Ovary (tissue), 9 donors: ENCODE data around the gene ZNF814. TPM values are rescaled to one million over a fixed set of nuclear protein-coding genes. Genes with fewer than 3 reads are reported as not detected.
"Not testable (repeated sequence)": the region's sequence is repeated elsewhere in the genome, so short reads cannot be mapped to it uniquely, and the experiment has no call there.

Experiments used
- DNase-seq, 5 donors: peaks; one replicate each; pipeline ENCODE4 v3.0.0-alpha.2; 2019 to 2020
- H3K27ac ChIP-seq, 2 donors: fragments of 200-600 bp; one replicate each; pipeline versions ENCODE4 v1.5.1 to v1.8.0; 2019 to 2022
- H3K27me3 ChIP-seq: fragments of 200-600 bp; one replicate; pipeline ENCODE4 v1.8.0; 2022
- H3K36me3 ChIP-seq: fragments of 200-600 bp; sonication (generic); one replicate; pipeline ENCODE4 v1.5.1; 2019
- H3K4me1 ChIP-seq: one replicate; pipeline ENCODE4 v1.8.1; 2013; ENCODE audit warnings: mild to moderate bottlenecking, moderate library complexity; ENCODE audit not compliant: insufficient read depth
- H3K4me3 ChIP-seq: fragments of 200-600 bp; sonication (generic); one replicate; pipeline ENCODE4 v1.5.1; 2017
- H3K9me3 ChIP-seq, 2 donors: fragments of 200-600 bp in 1 of 2; sonication (generic) in 1 of 2; one replicate each; pipeline versions ENCODE4 v1.5.1 to v1.8.1; 2013 to 2019; ENCODE audit warnings: mild to moderate bottlenecking in 1 of 2, moderate library complexity in 1 of 2
- EP300 ChIP-seq: sonication (generic); formaldehyde crosslinking; IDR thresholded peaks from one replicate; pipeline ENCODE4 v1.6.1; 2017; ENCODE audit warnings: antibody characterized with exemption
- POLR2A ChIP-seq: fragments of 450-650 bp; IDR thresholded peaks from one replicate; pipeline ENCODE4 v1.6.1; 2017; ENCODE audit warnings: antibody characterized with exemption, mild to moderate bottlenecking, moderate library complexity
- WGBS, 3 donors: extraction: QIAGEN DNeasy Blood & Tissue Kit in 1 of 3; methylation state at CpG; one replicate each; pipeline versions ENCODE4 v1.1.5 to v1.1.7; 2013 to 2017; 5-methylcytosine and 5-hydroxymethylcytosine counted together
- intact Hi-C, 4 donors: fragments of 100-400 bp; cut with DNase I; formaldehyde crosslinking; loops; one replicate each; pipeline versions ENCODE4 v1.11.0 to v1.15.1; 2022 to 2023
- polyA plus RNA-seq, 2 donors: library from polyadenylated mRNA; stranded (reverse); fragments of 200-250 nt in 1 of 2; fragments of 350-450 nt in 1 of 2; fragmentation: Illumina TruSeq in 1 of 2; extraction: RNeasy Lipid Tissue Mini Kit (QIAGEN cat#74804) in 1 of 2; gene quantifications; one replicate each; pipeline ENCODE4 v1.2.3, GENCODE V29; 2013 to 2014
- total RNA-seq, 7 donors: library from RNA; depleted of rRNA in 2 of 7; stranded (reverse); fragments of >200 nt in 2 of 7; fragmentation: NEBNext Ultra II Directional in 3 of 7; extraction: Animal tissue kit (Norgen Biotek cat#: 25700) in 3 of 7; gene quantifications; one replicate each; pipeline versions ENCODE4 v1.1.0 to v1.2.4, GENCODE V29; 2016 to 2023
- TF ChIP-seq, protein P1 (sequence below), 3 donors: fragments of 450-650 bp in 2 of 3; fragments of 200-600 bp in 1 of 3; IDR thresholded peaks; one replicate each; pipeline versions ENCODE4 v1.5.1 to v1.8.0; 2016 to 2022; ENCODE audit warnings: antibody characterized with exemption in 3 of 3, mild to moderate bottlenecking in 1 of 3
- donor health status: DM: no; HTN: no; CAD: no; lungs with moderate emphysema.
- donor health status: DM: no; HTN: no; CAD: no.
- donor health status: Bipolar disorder and iron deficiency.
- donor health status: DM: yes; HTN: yes; CAD: no.
- donor health status: DM: no; HTN: no; CAD: no.
- donor health status: DM: yes; HTN: yes; CAD: no.

The ZNF814 gene
- total and polyA plus RNA-seq, 9 donors = 4.6 to 31.6 (median 12.3) TPM

DNA sequence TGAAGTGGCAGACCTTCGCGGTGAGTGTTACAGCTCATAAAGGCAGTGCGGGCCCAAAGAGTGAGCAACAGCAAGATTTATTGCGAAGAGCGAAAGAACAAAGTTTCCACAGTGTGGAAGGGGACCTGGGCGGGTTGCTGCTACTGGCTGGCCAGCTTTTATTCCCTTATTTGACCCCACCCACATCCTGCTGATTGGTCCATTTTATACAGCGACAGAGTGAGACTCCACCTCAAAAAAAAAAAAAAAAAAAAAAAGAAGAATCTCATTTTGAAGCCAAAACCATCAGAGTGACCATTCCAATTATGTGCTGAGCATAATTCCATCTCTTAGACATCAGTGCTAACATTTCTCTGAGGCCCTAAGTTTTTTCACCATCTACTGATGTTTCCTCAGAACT is 72.2 kb downstream of the ZNF814 start:
- WGBS, 3 donors = 78 to 88% (median 87%) methylated on average over 7 of the region's 7 CpGs
- Histone ChIP-seq H3K27ac (no peak overlapping the region), H3K4me3 (no peak overlapping the region), H3K9me3 (no peaks in the 10 kb centered on the region), H3K4me1 (peaks cover 8% of the 10 kb centered on the region), H3K27me3 (no peaks in the 10 kb centered on the region), H3K36me3 (no peaks in the 10 kb centered on the region)
- intact Hi-C loops = no loop called here
- TF ChIP-seq POLR2A = no peak
- TF ChIP-seq, protein P1, sequence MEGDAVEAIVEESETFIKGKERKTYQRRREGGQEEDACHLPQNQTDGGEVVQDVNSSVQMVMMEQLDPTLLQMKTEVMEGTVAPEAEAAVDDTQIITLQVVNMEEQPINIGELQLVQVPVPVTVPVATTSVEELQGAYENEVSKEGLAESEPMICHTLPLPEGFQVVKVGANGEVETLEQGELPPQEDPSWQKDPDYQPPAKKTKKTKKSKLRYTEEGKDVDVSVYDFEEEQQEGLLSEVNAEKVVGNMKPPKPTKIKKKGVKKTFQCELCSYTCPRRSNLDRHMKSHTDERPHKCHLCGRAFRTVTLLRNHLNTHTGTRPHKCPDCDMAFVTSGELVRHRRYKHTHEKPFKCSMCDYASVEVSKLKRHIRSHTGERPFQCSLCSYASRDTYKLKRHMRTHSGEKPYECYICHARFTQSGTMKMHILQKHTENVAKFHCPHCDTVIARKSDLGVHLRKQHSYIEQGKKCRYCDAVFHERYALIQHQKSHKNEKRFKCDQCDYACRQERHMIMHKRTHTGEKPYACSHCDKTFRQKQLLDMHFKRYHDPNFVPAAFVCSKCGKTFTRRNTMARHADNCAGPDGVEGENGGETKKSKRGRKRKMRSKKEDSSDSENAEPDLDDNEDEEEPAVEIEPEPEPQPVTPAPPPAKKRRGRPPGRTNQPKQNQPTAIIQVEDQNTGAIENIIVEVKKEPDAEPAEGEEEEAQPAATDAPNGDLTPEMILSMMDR (IDR thresholded peaks at IDR 0.05) = no peak
- no peak for TF ChIP-seq EP300
- DNase-seq = no peak

DNA sequence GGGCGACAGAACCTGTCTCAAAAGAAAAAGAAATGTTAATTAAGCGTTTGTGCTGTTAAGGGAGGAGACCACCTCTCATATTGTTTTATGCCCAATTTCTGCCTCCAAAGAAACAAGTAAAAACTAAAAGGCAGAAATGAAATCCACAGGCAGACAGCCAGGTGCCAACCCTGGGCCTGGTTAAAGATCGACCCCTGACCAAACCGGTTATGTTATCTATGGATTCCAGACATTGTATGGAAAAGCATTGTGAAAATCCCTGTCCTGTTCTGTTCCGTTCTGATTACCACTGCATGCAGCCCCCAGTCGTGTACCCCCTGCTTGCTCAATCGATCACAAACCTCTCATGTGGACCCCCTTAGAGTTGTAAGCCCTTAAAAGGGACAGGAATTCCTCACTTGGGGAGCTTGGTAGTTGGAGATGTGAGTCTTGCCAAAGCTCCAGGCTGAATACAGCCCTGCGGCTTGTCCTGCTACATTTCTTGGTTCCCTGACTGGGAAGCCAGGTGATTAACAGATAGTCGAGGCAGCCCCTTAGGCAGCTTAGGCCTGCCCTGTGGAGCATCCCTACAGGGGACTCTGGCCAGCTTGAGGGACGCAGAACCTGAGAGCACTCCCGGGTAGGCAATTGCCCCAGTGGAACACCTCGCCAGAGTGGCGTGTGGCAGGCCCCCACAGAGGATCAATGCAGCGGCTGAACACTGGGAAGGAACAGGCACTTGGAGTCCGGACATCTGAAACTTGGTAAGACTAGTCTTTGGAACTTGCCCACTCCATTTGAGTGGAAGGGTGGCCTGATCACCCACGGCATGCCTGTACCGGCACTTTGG is 73.4 kb downstream of the ZNF814 start:
- Histone ChIP-seq H3K4me1 (peaks cover 7% of the 10 kb centered on the region), H3K4me3 (peak overlapping the region; percentile 88), H3K27ac (no peak overlapping the region), H3K36me3 (no peaks in the 10 kb centered on the region), H3K9me3 (no peaks in the 10 kb centered on the region), H3K27me3 (no peaks in the 10 kb centered on the region)
- intact Hi-C loops = no loop called here
- TF ChIP-seq EP300 (no peak), POLR2A (no peak)
- no peak for DNase-seq
- 88 to 91% (median 89%) methylated on average over 17 of the region's 17 CpGs for WGBS, 3 donors

DNA sequence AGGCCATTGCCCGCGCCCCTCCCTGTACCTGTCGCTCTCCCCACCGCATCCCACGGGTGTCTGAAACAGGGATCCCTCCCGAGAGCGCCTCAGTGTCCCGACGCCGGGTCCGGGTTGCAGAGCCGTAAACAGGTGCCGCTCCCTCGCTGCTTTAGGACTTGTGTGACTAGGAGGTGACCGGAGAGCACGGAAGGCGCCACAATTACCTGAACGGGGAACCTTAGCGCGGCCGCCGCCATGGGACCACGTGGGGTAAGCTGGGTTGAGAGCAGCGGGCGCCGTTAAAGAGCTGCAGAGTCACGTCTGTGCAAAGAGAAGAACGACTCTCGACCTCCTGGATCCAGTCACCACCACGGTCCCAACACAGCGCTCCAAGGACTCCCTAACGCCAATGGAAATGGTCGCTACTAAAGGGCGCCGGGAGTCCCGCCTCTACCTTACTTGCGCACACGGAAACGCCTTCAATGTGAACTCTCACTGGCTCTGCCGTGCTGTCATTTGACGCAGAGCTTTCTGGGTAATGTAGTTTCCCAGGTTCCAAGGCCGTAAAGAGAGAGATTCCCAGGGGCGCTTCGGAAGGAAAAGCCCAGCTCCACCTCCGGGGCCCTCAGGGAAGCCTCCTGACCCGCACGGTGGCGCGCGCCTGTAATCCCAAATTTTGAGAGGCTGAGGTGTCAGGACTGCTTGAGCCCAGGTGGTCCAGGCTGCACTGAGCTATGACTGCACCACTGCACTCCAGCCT is 74.2 kb downstream of the ZNF814 start, which contains the start of gene ZNF552:
TSS of gene ZNF552 (minus strand) at position 409 of the 742 bp plus-strand sequence. CDS start at position 239, 170 bp downstream.
- 0 to 1% (median 1%) methylated on average over 48 to 50 of the region's 50 CpGs for WGBS, 3 donors
- H3K9me3 ChIP-seq = no peaks in the 10 kb centered on the region
- no peaks in the 10 kb centered on the region for H3K27me3 ChIP-seq
- intact Hi-C loops = no loop called here
- peak within 1 kb of the TSS in 1 of 2 donors; percentile 56 for H3K27ac ChIP-seq
- no peaks in the 10 kb centered on the region for H3K36me3 ChIP-seq
- peak within 1 kb of the TSS; percentile 88 for H3K4me3 ChIP-seq
- no peak for TF ChIP-seq EP300
- TF ChIP-seq POLR2A = peak; percentile 48
- peaks cover 7% of the 10 kb centered on the region for H3K4me1 ChIP-seq
- peak; percentile 75 to 85 (median 80) for DNase-seq

DNA sequence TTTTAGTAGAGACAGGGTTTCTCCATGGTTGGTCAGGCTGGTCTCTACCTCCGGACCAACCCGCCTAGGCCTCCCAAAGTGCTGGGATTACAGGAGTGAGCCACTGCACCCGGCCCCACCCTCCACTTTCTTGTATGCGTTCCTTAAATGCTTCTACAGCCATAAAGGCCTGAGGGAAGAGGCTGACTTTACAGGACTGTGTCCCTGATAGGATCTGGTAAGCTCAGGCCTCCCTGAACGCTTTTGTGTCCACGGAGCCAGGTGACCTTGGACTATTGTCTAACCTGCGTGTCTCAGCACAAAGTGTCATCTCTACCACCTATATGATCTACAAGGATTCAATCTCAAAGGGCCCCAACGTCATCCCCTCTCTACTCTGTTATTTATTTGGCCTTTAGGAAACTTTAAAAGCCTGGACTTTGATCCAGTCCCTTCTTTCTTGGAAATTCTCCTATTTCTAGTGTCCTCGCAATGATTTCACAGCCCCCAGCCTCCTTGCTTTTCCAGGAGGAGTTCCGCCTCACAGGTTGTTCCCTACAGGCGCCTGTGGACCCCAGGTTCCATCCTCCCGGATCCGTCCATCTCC is 74.8 kb downstream of the ZNF814 start:
- peak overlapping the region; percentile 88 for H3K4me3 ChIP-seq
- no peaks in the 10 kb centered on the region for H3K9me3 ChIP-seq
- H3K27ac ChIP-seq = peak overlapping the region in 1 of 2 donors; percentile 56
- no peak for DNase-seq
- WGBS, 3 donors = 13 to 19% (median 18%) methylated on average over 13 of the region's 13 CpGs
- peaks cover 7% of the 10 kb centered on the region for H3K4me1 ChIP-seq
- intact Hi-C loops = no loop called here
- TF ChIP-seq POLR2A = no peak
- TF ChIP-seq, protein P1 (IDR thresholded peaks at IDR 0.05) = no peak
- no peak for TF ChIP-seq EP300
- no peaks in the 10 kb centered on the region for H3K36me3 ChIP-seq
- no peaks in the 10 kb centered on the region for H3K27me3 ChIP-seq

DNA sequence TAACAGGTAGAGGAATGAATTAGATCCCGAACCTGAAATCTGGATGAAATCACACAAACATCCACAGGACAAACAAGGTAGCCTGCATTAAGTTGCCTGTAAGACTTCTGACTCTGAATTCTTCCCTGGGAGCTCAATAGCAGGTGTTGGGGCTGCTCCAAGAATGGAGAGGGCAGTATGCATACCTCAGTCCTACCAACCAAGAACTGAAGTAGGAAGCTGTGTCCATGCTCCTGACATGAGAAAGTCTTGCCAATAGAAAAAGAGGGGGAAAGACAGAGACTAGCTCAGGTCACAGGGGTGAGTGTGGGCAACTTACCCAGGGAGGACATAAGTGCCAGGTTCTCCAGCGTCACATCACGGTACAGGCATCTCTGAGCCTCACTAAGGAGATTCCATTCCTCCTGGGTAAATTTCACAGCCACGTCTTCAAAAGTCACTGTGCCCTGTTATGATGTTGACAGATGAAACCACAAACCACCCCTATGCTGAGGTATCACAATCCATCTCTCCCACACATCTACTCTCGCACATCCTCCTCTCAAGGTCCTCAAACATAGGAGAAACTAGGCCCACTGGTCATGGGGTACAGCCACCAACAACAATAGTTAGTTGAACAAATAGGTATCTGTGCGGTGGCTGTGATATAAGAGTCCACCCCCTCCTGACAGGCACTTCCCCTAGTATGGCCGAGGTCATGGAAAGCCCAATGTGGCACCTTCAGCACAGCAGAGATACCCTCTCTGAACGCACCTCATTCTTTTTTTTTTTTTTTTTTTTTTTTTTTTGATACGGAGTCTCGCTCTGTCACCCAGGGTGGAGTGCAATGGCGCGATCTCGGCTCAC is 75.6 kb downstream of the ZNF814 start:
- H3K4me3 ChIP-seq, DNase-seq, intact Hi-C loops, H3K27me3 ChIP-seq, H3K9me3 ChIP-seq, H3K36me3 ChIP-seq, H3K4me1 ChIP-seq, H3K27ac ChIP-seq: not testable (repeated sequence)
- 91 to 96% (median 92%) methylated on average over 13 of the region's 13 CpGs for WGBS, 3 donors
